Neural progenitor cell (in vitro differentiated cells): ENCODE measurements around the gene RANBP1. TPM values are rescaled to one million over a fixed set of nuclear protein-coding genes. Genes with fewer than 3 reads are reported as not detected.

Source experiments
- DNase-seq: peaks from one replicate; pipeline ENCODE4 v3.0.0-alpha.2; 2016; ENCODE audit warnings: low spot score
- H2AFZ ChIP-seq: fragments of 200-600 bp; sonication (generic); replicated peaks from 2 replicates; pipeline ENCODE4 v1.6.1; 2016; ENCODE audit warnings: antibody characterized with exemption
- H3F3A ChIP-seq: fragments of 200-600 bp; sonication (generic); 2 replicates; pipeline ENCODE4 v1.6.1; 2016; ENCODE audit warnings: antibody characterized with exemption, low read depth
- H3K27ac ChIP-seq: fragments of 200-600 bp; sonication (generic); 2 replicates; pipeline ENCODE4 v1.5.1; 2016; ENCODE audit warnings: mild to moderate bottlenecking
- H3K27me3 ChIP-seq: fragments of 200-600 bp; sonication (generic); 2 replicates; pipeline ENCODE4 v1.6.1; 2016; ENCODE audit warnings: mild to moderate bottlenecking, moderate library complexity
- H3K36me3 ChIP-seq: fragments of 200-600 bp; sonication (generic); 2 replicates; pipeline ENCODE4 v1.5.1; 2016
- H3K4me1 ChIP-seq: fragments of 200-600 bp; sonication (generic); 2 replicates; pipeline ENCODE4 v1.6.1; 2016; ENCODE audit warnings: mixed run types
- H3K4me2 ChIP-seq: fragments of 200-600 bp; sonication (generic); 2 replicates; pipeline ENCODE4 v1.6.1; 2016
- H3K4me3 ChIP-seq: fragments of 200-600 bp; sonication (generic); 2 replicates; pipeline ENCODE4 v1.5.1; 2016
- H3K79me2 ChIP-seq: fragments of 200-600 bp; sonication (generic); 2 replicates; pipeline ENCODE4 v1.6.1; 2016; ENCODE audit warnings: low read depth
- H3K9ac ChIP-seq: fragments of 200-600 bp; sonication (generic); 2 replicates; pipeline ENCODE4 v1.6.1; 2016
- H3K9me3 ChIP-seq: fragments of 200-600 bp; sonication (generic); 2 replicates; pipeline ENCODE4 v1.5.1; 2016; ENCODE audit warnings: low read depth
- H4K20me1 ChIP-seq: fragments of 200-600 bp; sonication (generic); 2 replicates; pipeline ENCODE4 v1.6.1; 2016; ENCODE audit warnings: low read depth
- H3K27ac Mint-ChIP-seq: 3 replicates; pipeline ENCODE4 v1.8.0; 2021; ENCODE audit warnings: mixed read lengths
- H3K27me3 Mint-ChIP-seq: 2 replicates; pipeline ENCODE4 v1.8.0; 2022; ENCODE audit warnings: low read depth, mild to moderate bottlenecking, inconsistent platforms, moderate library complexity, mixed read lengths; ENCODE audit not compliant: insufficient read depth
- H3K36me3 Mint-ChIP-seq: 3 replicates; pipeline ENCODE4 v1.8.0; 2021; ENCODE audit warnings: mixed read lengths
- H3K4me1 Mint-ChIP-seq: 3 replicates; pipeline ENCODE4 v1.8.0; 2021; ENCODE audit warnings: mixed read lengths
- H3K4me3 Mint-ChIP-seq: 3 replicates; pipeline ENCODE4 v1.8.0; 2021; ENCODE audit warnings: mild to moderate bottlenecking, moderate library complexity, mixed read lengths
- H3K9me3 Mint-ChIP-seq: 3 replicates; pipeline ENCODE4 v1.8.0; 2020; ENCODE audit warnings: mixed read lengths
- EZH2 ChIP-seq: fragments of 200-600 bp; sonication (generic); IDR thresholded peaks from 2 replicates; pipeline ENCODE4 v1.6.1; 2017; ENCODE audit warnings: antibody characterized with exemption, mild to moderate bottlenecking, moderate library complexity
- EZH2phosphoT487 ChIP-seq: fragments of 200-600 bp; sonication (generic); IDR thresholded peaks from 2 replicates; pipeline ENCODE4 v1.6.1; 2017; ENCODE audit warnings: antibody characterized with exemption
- total RNA-seq: library from RNA; depleted of rRNA; stranded (reverse); fragments of >200 nt; gene quantifications from 2 replicates; pipeline ENCODE4 v1.2.3, GENCODE V29; 2015; ENCODE audit warnings: low replicate concordance
- TF ChIP-seq, protein P1 (sequence below): fragments of 200-600 bp; sonication (generic); IDR thresholded peaks from 2 replicates; pipeline ENCODE4 v1.5.1; 2017; ENCODE audit warnings: antibody characterized with exemption, mild to moderate bottlenecking

Gene RANBP1
- total RNA-seq, 1 donor from 2014 or later, result 918 TPM

GRCh38 chr22:20118300-20119020, 2.6 kb downstream of the RANBP1 start:
- Histone ChIP-seq H3K9me3 (no peaks in the 10 kb centered on the region), H3K4me1 (peaks cover 14% of the 10 kb centered on the region), H3K79me2 (peaks cover 78% of the 10 kb centered on the region), H3K27me3 (no peaks in the 10 kb centered on the region), H3K9ac (peak overlapping the region; percentile 99), H3K27ac (peak overlapping the region; percentile 84), H3K36me3 (peaks cover 3% of the 10 kb centered on the region), H4K20me1 (peaks cover 50% of the 10 kb centered on the region), H2AFZ (no peak overlapping the region), H3F3A (peaks cover 24% of the 10 kb centered on the region), H3K4me2 (peak overlapping the region; percentile 99), H3K4me3 (peak overlapping the region; percentile 99)
- no peak for TF ChIP-seq EZH2
- TF ChIP-seq EZH2phosphoT487, result no peak
- peaks cover 2% of the 10 kb centered on the region for H3K9me3 Mint-ChIP-seq
- H3K27me3 Mint-ChIP-seq, result peaks cover 4% of the 10 kb centered on the region
- H3K36me3 Mint-ChIP-seq, result peaks cover 13% of the 10 kb centered on the region
- peaks cover 24% of the 10 kb centered on the region for H3K4me1 Mint-ChIP-seq
- peak; percentile 27 for DNase-seq
- H3K27ac Mint-ChIP-seq, result peak overlapping the region; percentile 69
- peak overlapping the region; percentile 94 for H3K4me3 Mint-ChIP-seq

GRCh38 chr22:20121856-20122415, 6.0 kb downstream of the RANBP1 start:
- peaks cover 3% of the 10 kb centered on the region for H3K36me3 ChIP-seq
- no peak overlapping the region for H3K4me3 ChIP-seq
- H3K27me3 ChIP-seq, result no peaks in the 10 kb centered on the region
- Mint-ChIP-seq H3K9me3 (no peaks in the 10 kb centered on the region), H3K27ac (no peak overlapping the region), H3K4me1 (peaks cover 19% of the 10 kb centered on the region), H3K4me3 (no peak overlapping the region), H3K27me3 (peaks cover 2% of the 10 kb centered on the region), H3K36me3 (peaks cover 13% of the 10 kb centered on the region)
- no peak for TF ChIP-seq EZH2
- TF ChIP-seq EZH2phosphoT487, result no peak
- TF ChIP-seq, protein P1, sequence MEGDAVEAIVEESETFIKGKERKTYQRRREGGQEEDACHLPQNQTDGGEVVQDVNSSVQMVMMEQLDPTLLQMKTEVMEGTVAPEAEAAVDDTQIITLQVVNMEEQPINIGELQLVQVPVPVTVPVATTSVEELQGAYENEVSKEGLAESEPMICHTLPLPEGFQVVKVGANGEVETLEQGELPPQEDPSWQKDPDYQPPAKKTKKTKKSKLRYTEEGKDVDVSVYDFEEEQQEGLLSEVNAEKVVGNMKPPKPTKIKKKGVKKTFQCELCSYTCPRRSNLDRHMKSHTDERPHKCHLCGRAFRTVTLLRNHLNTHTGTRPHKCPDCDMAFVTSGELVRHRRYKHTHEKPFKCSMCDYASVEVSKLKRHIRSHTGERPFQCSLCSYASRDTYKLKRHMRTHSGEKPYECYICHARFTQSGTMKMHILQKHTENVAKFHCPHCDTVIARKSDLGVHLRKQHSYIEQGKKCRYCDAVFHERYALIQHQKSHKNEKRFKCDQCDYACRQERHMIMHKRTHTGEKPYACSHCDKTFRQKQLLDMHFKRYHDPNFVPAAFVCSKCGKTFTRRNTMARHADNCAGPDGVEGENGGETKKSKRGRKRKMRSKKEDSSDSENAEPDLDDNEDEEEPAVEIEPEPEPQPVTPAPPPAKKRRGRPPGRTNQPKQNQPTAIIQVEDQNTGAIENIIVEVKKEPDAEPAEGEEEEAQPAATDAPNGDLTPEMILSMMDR, result no peak
- no peak overlapping the region for H3K4me2 ChIP-seq
- peaks cover 30% of the 10 kb centered on the region for H3F3A ChIP-seq
- H4K20me1 ChIP-seq, result peaks cover 81% of the 10 kb centered on the region
- peaks cover 11% of the 10 kb centered on the region for H3K4me1 ChIP-seq
- no peak overlapping the region for H3K27ac ChIP-seq
- peak overlapping the region; percentile 8 for H3K9ac ChIP-seq
- DNase-seq, result no peak
- peaks cover 76% of the 10 kb centered on the region for H3K79me2 ChIP-seq
- no peaks in the 10 kb centered on the region for H3K9me3 ChIP-seq
- no peak overlapping the region for H2AFZ ChIP-seq

GRCh38 chr22:20123366-20124082, 7.6 kb downstream of the RANBP1 start:
- Histone ChIP-seq H3K79me2 (peaks cover 62% of the 10 kb centered on the region), H3K27ac (no peak overlapping the region), H3K9ac (no peak overlapping the region), H3K4me3 (no peak overlapping the region), H3K4me1 (peaks cover 8% of the 10 kb centered on the region), H3K4me2 (no peak overlapping the region), H3K9me3 (no peaks in the 10 kb centered on the region), H3K27me3 (no peaks in the 10 kb centered on the region), H3K36me3 (peaks cover 3% of the 10 kb centered on the region), H2AFZ (no peak overlapping the region), H3F3A (peaks cover 46% of the 10 kb centered on the region), H4K20me1 (peaks cover 90% of the 10 kb centered on the region)
- H3K36me3 Mint-ChIP-seq, result peaks cover 18% of the 10 kb centered on the region
- H3K9me3 Mint-ChIP-seq, result no peaks in the 10 kb centered on the region
- peaks cover 19% of the 10 kb centered on the region for H3K4me1 Mint-ChIP-seq
- no peak for TF ChIP-seq EZH2phosphoT487
- TF ChIP-seq EZH2, result no peak
- TF ChIP-seq, protein P1, result no peak
- H3K27me3 Mint-ChIP-seq, result peaks cover 2% of the 10 kb centered on the region
- no peak for DNase-seq
- no peak overlapping the region for H3K27ac Mint-ChIP-seq
- no peak overlapping the region for H3K4me3 Mint-ChIP-seq
